ENCODE results near the gene PTPN14. TPM values are rescaled to one million over a fixed set of nuclear protein-coding genes. Genes with fewer than 3 reads are reported as not detected.

PTPN14 gene
- total and polyA plus RNA-seq, 2 experiments from 2014 or later, result 18.7 to 70.2 TPM

DNA sequence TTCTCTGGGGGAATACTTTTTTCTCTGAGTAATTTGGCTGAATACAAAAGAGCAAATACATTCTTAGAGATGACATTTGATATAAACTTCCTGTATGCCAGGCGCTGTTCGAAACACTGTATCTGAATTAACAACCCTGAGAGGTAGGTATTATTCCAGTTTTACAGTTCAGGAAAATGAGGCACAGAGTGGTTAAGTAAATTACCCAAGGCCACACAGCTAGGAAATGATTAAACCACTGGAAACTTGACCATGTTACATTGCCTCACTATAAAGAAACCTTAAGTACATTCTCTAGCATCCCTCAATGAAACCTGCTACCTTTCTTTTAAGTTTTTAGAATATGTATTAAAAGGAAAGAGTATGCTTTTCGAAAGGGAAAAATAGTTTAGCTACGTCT lies 215.8 kb downstream of the PTPN14 start:
- TF ChIP-seq EZH2phosphoT487 (IDR thresholded peaks at IDR 0.05; ENCODE audit: unreplicated experiment) (no peak), CREB1 (CRISPR knock-in tag; IDR thresholded peaks at IDR 0.05; ENCODE audit: low read depth) (no peak), ZNF331 (CRISPR knock-in tag; IDR thresholded peaks at IDR 0.05; ENCODE audit: low read depth) (no peak), JUNB (IDR thresholded peaks at IDR 0.05; ENCODE audit: unreplicated experiment) (no peak)
- TF ChIP-seq, protein P1, sequence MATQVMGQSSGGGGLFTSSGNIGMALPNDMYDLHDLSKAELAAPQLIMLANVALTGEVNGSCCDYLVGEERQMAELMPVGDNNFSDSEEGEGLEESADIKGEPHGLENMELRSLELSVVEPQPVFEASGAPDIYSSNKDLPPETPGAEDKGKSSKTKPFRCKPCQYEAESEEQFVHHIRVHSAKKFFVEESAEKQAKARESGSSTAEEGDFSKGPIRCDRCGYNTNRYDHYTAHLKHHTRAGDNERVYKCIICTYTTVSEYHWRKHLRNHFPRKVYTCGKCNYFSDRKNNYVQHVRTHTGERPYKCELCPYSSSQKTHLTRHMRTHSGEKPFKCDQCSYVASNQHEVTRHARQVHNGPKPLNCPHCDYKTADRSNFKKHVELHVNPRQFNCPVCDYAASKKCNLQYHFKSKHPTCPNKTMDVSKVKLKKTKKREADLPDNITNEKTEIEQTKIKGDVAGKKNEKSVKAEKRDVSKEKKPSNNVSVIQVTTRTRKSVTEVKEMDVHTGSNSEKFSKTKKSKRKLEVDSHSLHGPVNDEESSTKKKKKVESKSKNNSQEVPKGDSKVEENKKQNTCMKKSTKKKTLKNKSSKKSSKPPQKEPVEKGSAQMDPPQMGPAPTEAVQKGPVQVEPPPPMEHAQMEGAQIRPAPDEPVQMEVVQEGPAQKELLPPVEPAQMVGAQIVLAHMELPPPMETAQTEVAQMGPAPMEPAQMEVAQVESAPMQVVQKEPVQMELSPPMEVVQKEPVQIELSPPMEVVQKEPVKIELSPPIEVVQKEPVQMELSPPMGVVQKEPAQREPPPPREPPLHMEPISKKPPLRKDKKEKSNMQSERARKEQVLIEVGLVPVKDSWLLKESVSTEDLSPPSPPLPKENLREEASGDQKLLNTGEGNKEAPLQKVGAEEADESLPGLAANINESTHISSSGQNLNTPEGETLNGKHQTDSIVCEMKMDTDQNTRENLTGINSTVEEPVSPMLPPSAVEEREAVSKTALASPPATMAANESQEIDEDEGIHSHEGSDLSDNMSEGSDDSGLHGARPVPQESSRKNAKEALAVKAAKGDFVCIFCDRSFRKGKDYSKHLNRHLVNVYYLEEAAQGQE (IDR thresholded peaks at IDR 0.05; ENCODE audit: unreplicated experiment), result no peak
- TF ChIP-seq, protein P2, sequence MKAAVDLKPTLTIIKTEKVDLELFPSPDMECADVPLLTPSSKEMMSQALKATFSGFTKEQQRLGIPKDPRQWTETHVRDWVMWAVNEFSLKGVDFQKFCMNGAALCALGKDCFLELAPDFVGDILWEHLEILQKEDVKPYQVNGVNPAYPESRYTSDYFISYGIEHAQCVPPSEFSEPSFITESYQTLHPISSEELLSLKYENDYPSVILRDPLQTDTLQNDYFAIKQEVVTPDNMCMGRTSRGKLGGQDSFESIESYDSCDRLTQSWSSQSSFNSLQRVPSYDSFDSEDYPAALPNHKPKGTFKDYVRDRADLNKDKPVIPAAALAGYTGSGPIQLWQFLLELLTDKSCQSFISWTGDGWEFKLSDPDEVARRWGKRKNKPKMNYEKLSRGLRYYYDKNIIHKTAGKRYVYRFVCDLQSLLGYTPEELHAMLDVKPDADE (IDR thresholded peaks at IDR 0.05), result no peak
- no peak for DNase-seq (ENCODE audit: low spot score)
- H3K9me3 Mint-ChIP-seq, result no peaks in the 10 kb centered on the region
- Histone ChIP-seq H3K36me3 (ENCODE audit: insufficient read depth) (no peaks in the 10 kb centered on the region), H3K4me3 (no peak overlapping the region), H3K4me1 (ENCODE audit: insufficient read depth) (peaks cover 13% of the 10 kb centered on the region), H3K27ac (ENCODE audit: low read depth) (no peak overlapping the region), H3K27me3 (ENCODE audit: insufficient read depth) (no peaks in the 10 kb centered on the region), H3K79me2 (replicated peaks; ENCODE audit: insufficient read depth) (no peaks in the 10 kb centered on the region), H2AFZ (no peak overlapping the region), H3K4me2 (no peak overlapping the region), H3K9me2 (ENCODE audit: insufficient read depth) (no peaks in the 10 kb centered on the region), H4K20me1 (replicated peaks; ENCODE audit: insufficient read depth) (no peaks in the 10 kb centered on the region), H3F3A (replicated peaks; ENCODE audit: low read depth) (no peaks in the 10 kb centered on the region; the same call in 1 of the 2 replicates)
- no peaks in the 10 kb centered on the region for H3K36me3 Mint-ChIP-seq (ENCODE audit: low read depth)
- peaks cover 27% of the 10 kb centered on the region for H3K4me1 Mint-ChIP-seq
- ATAC-seq, result no peak
- H3K27ac Mint-ChIP-seq, result no peak overlapping the region
- H3K27me3 Mint-ChIP-seq (ENCODE audit: insufficient read depth, low read depth, poor library complexity), result peaks cover 10% of the 10 kb centered on the region
- no peak overlapping the region for H3K4me3 Mint-ChIP-seq

DNA sequence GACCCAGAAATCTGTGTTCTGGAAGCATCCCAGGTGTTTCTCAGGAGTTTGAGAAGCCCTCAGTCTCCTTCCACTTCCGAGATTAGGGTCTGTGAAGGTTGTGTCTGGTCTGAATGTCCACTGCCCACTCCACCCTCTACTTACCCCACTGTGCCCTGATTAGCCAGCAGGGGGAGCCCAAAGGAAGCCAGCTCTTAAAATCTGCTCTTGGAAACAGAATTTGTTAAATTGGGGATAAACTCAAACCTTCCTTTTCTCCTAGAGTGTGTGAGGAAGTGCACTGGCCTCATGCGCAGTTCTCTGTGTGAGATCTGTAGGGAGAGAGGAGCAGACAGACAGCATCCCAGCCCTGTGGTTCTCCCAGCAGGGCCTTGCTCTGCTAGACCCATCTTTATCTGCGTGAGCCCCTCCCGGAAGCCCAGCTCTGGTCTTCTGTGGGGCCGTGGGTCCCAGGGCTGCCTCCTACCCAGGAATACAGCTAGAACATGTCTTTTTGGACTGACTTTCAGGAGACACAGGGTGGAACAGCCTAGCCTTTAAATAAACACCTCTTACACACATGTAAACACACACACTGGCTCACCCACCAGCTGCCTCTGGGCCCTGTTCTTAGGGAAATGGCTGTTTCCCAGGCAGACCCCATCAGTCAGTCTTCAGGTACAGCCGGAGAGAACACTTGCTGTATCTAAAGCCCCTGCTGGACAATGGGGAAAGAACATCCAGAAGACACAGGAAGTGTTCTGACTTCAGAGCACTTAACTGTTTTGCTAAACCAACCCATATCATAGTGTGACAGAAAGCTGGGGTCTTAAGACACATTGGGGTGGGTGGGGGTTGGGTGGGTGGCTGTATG lies 218.2 kb downstream of the PTPN14 start:
- no peaks in the 10 kb centered on the region; the same call in 1 of the 2 replicates for H3F3A ChIP-seq (replicated peaks; ENCODE audit: low read depth)
- H3K36me3 ChIP-seq (ENCODE audit: insufficient read depth), result no peaks in the 10 kb centered on the region
- H3K27ac ChIP-seq (ENCODE audit: low read depth), result no peak overlapping the region
- H3K79me2 ChIP-seq (replicated peaks; ENCODE audit: insufficient read depth), result no peaks in the 10 kb centered on the region
- no peaks in the 10 kb centered on the region for H3K9me2 ChIP-seq (ENCODE audit: insufficient read depth)
- no peak overlapping the region for H2AFZ ChIP-seq
- ATAC-seq, result peak; percentile 49
- Mint-ChIP-seq H3K27ac (no peak overlapping the region), H3K4me1 (peaks cover 25% of the 10 kb centered on the region), H3K27me3 (ENCODE audit: insufficient read depth, low read depth, poor library complexity) (peaks cover 17% of the 10 kb centered on the region), H3K36me3 (ENCODE audit: low read depth) (no peaks in the 10 kb centered on the region), H3K4me3 (no peak overlapping the region), H3K9me3 (no peaks in the 10 kb centered on the region)
- peak; percentile 76 for DNase-seq (ENCODE audit: low spot score)
- no peak overlapping the region for H3K4me3 ChIP-seq
- TF ChIP-seq, protein P3, sequence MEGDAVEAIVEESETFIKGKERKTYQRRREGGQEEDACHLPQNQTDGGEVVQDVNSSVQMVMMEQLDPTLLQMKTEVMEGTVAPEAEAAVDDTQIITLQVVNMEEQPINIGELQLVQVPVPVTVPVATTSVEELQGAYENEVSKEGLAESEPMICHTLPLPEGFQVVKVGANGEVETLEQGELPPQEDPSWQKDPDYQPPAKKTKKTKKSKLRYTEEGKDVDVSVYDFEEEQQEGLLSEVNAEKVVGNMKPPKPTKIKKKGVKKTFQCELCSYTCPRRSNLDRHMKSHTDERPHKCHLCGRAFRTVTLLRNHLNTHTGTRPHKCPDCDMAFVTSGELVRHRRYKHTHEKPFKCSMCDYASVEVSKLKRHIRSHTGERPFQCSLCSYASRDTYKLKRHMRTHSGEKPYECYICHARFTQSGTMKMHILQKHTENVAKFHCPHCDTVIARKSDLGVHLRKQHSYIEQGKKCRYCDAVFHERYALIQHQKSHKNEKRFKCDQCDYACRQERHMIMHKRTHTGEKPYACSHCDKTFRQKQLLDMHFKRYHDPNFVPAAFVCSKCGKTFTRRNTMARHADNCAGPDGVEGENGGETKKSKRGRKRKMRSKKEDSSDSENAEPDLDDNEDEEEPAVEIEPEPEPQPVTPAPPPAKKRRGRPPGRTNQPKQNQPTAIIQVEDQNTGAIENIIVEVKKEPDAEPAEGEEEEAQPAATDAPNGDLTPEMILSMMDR (conservative IDR thresholded peaks at IDR 0.05; ENCODE audit: low read depth in 2 of 2), result peak; percentile 91 to 97
- TF ChIP-seq CREB1 (CRISPR knock-in tag; IDR thresholded peaks at IDR 0.05; ENCODE audit: low read depth), result no peak
- no peaks in the 10 kb centered on the region for H3K27me3 ChIP-seq (ENCODE audit: insufficient read depth)
- H3K4me1 ChIP-seq (ENCODE audit: insufficient read depth), result peaks cover 11% of the 10 kb centered on the region
- H4K20me1 ChIP-seq (replicated peaks; ENCODE audit: insufficient read depth), result no peaks in the 10 kb centered on the region
- no peak overlapping the region for H3K4me2 ChIP-seq

All from GM23338 (cell line).